NCI-H82 (cell line): ENCODE results near the gene PPP2R2C.

Experiments used
- DNase-seq: peaks from one replicate; lab custom pipeline; 2025; lab: John Stamatoyannopoulos, UW

Gene PPP2R2C

DNA sequence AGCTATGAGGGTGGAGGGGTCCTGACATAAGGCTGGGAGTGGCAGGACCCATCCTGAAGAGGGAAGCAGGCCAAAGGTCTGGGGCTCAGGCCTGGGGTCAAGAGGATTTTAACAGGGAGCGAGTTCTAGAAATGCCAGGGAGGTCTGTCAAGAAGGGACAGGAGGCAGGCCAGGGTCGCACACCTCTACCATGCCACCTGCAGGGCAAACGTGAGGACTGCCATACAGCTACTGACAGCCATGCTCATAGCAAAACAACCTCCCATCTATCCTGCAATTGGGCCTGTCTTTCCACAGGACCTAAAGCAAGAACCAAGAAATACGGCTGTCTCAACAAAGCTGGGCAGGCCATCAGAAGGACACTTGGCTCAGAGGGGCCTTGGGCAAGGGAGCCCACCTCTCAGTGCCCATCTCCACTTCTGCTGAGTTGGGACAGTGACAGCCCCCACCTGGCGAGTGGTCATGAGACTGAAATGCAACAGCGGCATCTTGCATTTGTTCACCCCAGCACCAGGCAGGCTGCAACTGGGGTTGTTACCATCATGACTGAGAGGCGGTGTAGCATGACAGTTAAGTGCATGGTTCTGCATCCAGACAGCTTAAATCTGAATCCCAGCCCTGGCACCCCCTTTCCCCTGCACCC lies 110.0 kb downstream of the PPP2R2C start:
- DNase-seq = peak; percentile 26

DNA sequence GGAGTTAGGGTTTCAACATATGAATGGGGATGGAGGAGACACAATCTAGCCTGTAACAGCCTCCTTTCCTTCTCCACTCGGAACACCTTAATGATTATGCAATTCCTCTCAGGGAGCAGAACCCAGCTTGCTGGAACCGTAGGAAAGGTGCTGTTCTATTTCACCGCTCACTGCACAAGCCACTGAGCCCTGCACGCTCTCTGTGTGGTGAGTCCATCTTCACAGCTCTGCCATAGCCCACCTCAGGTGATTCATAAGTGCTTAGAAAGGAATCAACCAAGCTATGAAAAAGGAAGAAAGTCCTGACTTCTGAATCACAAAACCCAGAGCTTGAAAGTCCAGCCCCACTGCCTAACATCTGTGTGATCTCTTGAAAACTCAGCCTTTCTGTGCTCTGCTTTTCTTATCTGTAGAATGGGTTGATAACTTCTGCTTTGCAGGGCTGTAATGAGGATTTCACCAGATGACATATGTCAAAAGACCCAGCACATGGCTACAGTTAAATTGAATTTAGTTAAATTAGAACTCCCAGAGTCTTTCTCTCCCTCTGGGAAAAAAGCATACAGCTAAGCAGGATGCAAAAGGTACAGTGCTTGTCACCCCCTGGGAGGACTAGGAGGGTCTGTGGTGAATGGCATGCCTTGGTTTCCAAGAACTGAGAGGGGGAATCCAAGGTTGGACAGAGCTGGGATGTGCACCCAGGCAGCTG lies 111.2 kb downstream of the PPP2R2C start:
- DNase-seq = no peak

GRCh38 chr4:6360385-6360784 lies 112.0 kb downstream of the PPP2R2C start:
- peak; percentile 32 for DNase-seq

DNA sequence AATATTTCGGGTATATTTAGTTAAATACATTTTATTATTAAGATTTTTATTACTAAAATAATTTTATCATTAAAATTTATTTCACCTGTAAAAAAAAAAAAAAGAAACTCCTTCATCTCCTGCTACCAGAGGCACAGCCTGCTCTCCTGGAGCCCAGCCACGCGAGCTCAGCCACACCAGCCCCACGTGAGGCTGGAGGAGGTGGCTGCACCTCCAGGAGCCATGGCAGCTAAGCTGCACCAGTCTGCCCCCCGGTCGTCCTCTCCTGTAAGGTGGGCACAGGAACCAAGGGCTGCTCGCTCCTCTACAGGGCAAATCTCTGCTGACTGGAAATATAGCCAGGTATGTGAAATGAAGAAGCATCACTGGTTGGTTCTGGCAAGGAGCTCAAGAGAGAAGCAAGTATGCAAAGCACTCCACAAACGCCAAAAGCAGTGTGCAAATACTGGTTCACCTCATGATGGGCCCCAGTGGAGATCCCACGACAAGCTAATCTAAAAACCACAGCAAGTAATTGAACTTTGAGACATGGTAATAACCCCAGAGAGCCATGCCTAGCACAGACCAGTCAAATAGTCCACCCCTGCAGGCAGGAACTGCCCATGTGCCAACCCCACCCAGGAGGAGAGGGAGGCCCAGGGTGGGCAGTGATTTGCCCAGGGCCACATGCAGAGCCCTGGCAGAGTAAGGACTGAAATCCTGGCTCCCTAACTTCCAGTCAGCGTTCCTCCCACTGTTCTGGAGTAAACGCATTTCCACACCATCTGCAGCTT lies 112.7 kb downstream of the PPP2R2C start:
- DNase-seq = no peak

DNA sequence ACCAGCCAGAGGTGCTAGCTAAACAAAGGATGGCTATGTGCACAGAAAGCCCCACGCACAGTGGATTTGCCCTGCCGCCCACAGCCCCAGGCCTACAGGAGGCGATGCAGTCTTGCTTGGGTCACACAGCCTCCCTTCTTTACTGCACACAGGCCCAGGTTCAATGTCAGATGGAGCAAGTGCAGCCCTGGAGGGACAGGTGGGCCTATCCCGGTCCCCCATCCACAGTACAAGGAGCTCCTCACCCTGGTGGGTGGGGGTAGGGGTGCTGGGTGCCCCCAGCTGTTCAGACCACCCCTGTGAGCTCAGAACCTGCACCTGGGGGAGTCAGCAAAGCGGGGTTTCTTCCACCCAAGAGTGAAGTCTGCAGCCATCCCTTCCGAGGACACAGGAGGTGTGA lies 114.9 kb downstream of the PPP2R2C start:
- no peak for DNase-seq

GRCh38 chr4:6356076-6356560 lies 116.3 kb downstream of the PPP2R2C start:
- no peak for DNase-seq

- no peak for DNase-seq
Measured at GRCh38 chr4:6355052-6355451, 117.4 kb downstream of the PPP2R2C start.

- DNase-seq = no peak
Measured at GRCh38 chr4:6354626-6355025, 117.8 kb downstream of the PPP2R2C start.

GRCh38 chr4:6354119-6354518 lies 118.3 kb downstream of the PPP2R2C start:
- DNase-seq = peak; percentile 17

DNA sequence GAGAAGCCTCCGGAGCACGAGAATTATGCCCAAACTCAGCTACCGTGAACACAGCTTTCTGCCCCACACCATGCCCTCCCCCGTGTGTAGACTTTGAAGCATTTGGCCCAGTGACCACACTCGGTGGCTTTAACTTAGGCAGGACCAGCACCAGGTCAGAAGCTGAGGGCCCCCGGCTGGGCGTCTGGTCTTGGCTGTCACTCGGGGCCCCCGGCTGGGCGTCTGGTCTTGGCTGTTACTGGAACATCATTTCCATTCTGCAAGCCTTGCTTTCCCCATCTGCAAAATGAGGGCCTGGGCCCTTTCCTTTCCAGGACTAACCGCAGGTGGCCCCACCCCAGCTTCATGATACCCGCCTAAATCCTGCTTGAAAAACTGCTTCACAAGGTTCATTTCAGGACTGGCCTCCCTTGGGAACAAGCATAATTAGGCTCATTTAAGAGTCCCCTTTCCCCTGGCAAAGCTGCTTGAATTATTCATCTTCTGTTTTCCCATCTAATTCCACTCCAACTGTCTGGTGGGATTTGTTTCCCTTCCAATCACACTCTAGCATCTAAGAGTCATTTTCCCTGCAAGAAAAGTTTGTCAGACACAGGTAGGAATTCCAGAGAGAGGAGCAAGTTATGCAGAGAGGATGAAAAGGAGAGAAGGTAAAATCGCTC lies 120.3 kb downstream of the PPP2R2C start:
- peak; percentile 60 for DNase-seq

DNA sequence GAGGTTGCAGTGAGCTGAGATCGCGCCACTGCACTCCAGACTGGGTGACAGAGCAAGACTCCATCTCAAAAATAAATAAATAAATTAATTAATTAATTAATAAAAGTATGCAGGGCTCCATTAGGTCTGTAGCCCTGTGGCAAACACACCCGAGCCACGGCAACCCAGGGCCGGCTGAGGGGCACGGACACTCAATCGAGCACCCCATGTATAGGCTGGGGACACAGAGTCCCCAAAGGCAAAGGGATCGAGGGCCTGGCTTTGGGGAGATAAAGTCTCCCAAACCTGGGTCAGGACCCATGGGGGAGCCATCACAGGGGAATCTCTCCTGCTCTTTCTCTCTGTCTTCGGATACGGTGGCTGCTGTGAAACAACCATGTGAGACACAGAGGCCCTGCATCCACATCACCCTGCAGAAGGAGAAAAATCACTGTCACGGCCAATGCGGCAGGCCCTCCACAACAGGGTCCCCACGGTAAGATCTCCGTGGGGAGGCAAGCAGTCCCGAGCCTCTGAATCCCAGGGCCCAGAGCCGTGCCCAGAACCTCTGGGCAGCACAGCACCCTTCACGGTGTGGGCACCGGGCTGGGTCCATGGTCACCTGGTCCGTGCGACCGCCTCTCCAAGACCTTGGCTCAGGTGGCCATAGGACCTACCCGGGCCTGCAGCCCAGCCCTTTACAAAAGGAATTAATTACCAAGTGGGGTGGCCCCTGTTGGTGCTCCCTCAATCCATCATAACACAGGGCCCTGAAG lies 121.0 kb downstream of the PPP2R2C start:
- no peak for DNase-seq

GRCh38 chr4:6350646-6351045 lies 121.8 kb downstream of the PPP2R2C start:
- no peak for DNase-seq

- DNase-seq = no peak
Measured at GRCh38 chr4:6349896-6350603, 122.4 kb downstream of the PPP2R2C start.

- DNase-seq = no peak
Measured at GRCh38 chr4:6348408-6348807, 124.0 kb downstream of the PPP2R2C start.

DNA sequence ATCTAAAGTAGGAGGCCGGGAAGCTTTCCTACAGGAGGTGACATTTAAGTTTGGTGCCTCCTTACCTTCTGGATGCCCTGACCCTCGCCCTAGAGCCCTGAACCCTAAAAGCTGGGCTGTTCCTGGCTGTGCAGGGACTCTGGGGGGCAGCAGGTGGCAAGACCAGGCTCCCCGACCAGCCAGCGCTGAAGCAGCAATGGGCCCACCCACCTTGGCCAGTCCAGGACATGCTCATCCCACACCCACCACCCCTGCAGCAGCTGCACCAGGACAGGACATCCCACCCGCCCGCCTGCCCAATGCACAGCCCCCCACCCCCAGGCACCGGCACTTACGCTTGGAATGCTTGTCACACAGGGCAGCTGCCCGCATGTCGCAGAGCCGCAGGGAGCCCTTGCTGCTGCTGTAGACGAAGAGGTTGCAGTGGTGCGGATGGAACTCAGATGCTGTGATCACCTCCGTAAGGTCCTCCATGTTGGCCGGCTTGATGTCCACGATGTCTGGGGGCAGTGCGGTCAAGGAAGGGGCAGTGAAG lies 124.8 kb downstream of the PPP2R2C start:
- no peak for DNase-seq

GRCh38 chr4:6346373-6347110 lies 125.9 kb downstream of the PPP2R2C start:
- DNase-seq = no peak

DNA sequence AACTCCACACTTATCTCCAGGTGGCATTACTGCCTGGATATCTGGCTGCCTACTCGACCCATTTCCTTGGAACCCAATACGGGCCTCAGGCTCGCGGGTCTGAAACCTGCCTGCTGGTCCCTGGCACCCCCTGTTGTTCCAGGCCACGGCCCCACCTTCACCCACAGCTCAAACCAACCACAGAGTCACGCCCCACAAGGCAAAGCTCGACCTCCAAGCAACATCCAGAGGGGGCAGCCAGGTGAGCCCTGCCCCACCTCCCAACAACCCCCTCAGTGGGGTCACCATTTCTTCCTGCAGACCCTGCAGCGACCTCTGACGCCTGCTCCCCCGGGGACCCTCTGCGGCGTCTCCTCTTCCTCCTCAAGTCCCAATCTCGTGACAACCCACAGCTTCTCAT lies 126.5 kb downstream of the PPP2R2C start:
- no peak for DNase-seq

GRCh38 chr4:6345096-6345830 lies 127.2 kb downstream of the PPP2R2C start:
- peak; percentile 17 for DNase-seq

DNA sequence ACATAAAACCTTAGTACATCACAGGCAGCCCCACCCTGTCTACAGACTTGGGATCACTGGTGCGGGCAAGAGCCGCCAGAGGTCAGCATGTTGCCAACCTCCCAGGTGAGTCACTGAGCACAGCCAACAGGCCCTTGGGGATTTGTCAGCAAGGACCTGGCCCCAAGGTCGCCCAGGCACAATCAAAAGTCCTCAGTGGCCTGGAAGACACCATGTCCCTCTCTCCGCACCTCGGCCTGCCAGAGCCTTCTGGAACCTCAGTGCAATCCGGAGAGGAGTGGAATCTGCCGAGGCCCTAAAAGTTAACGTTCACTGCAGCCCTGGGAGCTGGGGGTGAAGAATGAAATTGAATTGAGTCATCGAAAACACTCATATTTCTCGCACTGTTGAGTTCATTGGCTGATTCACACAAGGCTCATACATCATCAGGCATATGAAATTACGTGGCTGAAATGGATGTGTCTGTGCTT lies 128.4 kb downstream of the PPP2R2C start:
- peak; percentile 16 for DNase-seq
